Measurements from ENCODE around the gene TMEM42. TPM values are rescaled to one million over a fixed set of nuclear protein-coding genes. Genes with fewer than 3 reads are reported as not detected.

The TMEM42 gene
- total RNA-seq, 3 donors from 2014 or later (not counting 1 experiment from before 2014, with no cell fraction given), result 9.9 to 15.9 (median 11.3) TPM

DNA sequence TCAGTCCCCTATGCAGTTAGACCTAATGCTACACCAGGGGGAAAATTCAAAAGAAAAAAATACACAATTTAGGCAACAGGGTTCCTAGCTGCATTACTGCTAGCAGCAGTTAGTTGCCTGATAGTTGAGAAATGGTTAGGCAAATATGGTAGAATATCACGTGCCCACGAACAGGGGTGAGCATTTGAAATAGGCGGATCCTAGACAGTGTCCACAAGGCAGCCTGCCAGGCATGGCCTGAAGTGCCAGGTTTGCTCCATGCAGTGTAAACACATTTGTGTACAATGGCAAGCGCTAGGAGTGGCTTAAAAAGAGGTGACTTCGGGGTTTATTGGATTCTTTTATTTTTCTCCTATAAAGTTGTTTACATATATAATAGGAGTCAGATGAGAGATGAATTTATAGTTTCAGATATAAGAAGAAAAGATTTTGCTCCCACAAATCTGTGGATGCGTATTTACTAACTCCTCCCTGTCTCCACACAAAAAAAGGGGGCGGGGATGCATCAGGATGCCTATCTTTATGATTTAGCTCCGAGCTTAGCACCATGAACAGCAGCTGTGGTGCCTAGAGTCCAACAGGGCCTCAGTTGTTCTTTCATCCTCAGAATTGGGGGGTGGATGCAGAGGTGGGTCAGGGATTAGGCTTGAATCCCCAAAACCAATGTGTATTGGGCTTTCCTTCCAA is 8.8 kb downstream of the TMEM42 start:
- Mint-ChIP-seq H3K27me3 (ENCODE audit: low read depth in 2 of 2) (no peaks in the 10 kb centered on the region), H3K4me1 (peaks cover 17 to 19% of the 10 kb centered on the region in 2 donors), H3K4me3 (no peak overlapping the region), H3K27ac (no peak overlapping the region), H3K36me3 (no peaks in the 10 kb centered on the region), H3K9me3 (no peaks in the 10 kb centered on the region)
- TF ChIP-seq CTCF (IDR thresholded peaks at IDR 0.05), result no peak
- 90% methylated on average over 5 of the region's 8 CpGs for WGBS (ENCODE audit: insufficient coverage)
- Histone ChIP-seq H3K4me3 (ENCODE audit: low read length) (no peak overlapping the region), H3K27me3 (ENCODE audit: control insufficient read depth, insufficient read depth, low read length) (no peaks in the 10 kb centered on the region), H3K27ac (ENCODE audit: low read length) (no peak overlapping the region), H3K36me3 (ENCODE audit: control insufficient read depth, insufficient read depth, low read length) (no peaks in the 10 kb centered on the region), H3K4me1 (ENCODE audit: control insufficient read depth, insufficient read depth, low read length) (peaks cover 19% of the 10 kb centered on the region), H3K9me3 (ENCODE audit: control insufficient read depth, insufficient read depth, low read length) (no peaks in the 10 kb centered on the region)
- no peak for DNase-seq
- intact Hi-C loops (cut with micrococcal nuclease), result no loop called here
- no peak for ATAC-seq

DNA sequence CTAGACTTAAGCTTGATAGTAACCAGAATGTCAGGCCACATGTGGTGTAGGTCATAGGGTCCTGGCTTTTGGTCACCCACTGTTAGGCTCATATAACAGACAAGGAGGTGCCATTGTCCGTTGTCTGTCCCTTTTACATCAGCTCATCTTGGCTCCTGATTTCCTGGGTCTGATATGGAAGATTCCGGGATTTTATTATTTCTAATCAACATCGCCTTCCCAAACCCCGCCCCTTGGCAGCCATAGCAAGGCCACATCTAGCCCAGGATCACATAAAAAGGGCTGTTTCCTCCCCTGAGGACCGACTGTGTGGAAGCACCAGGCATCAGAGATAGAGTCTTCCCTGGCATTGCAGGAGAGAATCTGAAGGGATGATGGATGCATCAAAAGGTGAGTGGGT is 12.6 kb downstream of the TMEM42 start, which contains the start of gene TGM4:
TGM4 (plus strand) TSS at position 301 of the 400 bp plus-strand sequence; CDS start at position 372, 71 bp downstream.
- DNase-seq (no peak), ATAC-seq (no peak)
- Histone ChIP-seq H3K4me3 (ENCODE audit: low read length) (no peak within 1 kb of the TSS), H3K4me1 (ENCODE audit: control insufficient read depth, insufficient read depth, low read length) (no peaks in the 10 kb centered on the region), H3K27me3 (ENCODE audit: control insufficient read depth, insufficient read depth, low read length) (no peaks in the 10 kb centered on the region), H3K36me3 (ENCODE audit: control insufficient read depth, insufficient read depth, low read length) (no peaks in the 10 kb centered on the region), H3K27ac (ENCODE audit: low read length) (no peak within 1 kb of the TSS), H3K9me3 (ENCODE audit: control insufficient read depth, insufficient read depth, low read length) (no peaks in the 10 kb centered on the region)
- WGBS (ENCODE audit: insufficient coverage), result 94% methylated on average over 5 of the region's 5 CpGs
- no peak for TF ChIP-seq CTCF (IDR thresholded peaks at IDR 0.05)
- H3K36me3 Mint-ChIP-seq, result no peaks in the 10 kb centered on the region
- no peak within 1 kb of the TSS for H3K4me3 Mint-ChIP-seq
- H3K27me3 Mint-ChIP-seq (ENCODE audit: low read depth in 2 of 2), result peaks cover 0 to 2% of the 10 kb centered on the region in 2 donors
- intact Hi-C loops (cut with micrococcal nuclease), result no loop called here
- H3K4me1 Mint-ChIP-seq, result no peaks in the 10 kb centered on the region
- no peak within 1 kb of the TSS for H3K27ac Mint-ChIP-seq
- H3K9me3 Mint-ChIP-seq, result no peaks in the 10 kb centered on the region

DNA sequence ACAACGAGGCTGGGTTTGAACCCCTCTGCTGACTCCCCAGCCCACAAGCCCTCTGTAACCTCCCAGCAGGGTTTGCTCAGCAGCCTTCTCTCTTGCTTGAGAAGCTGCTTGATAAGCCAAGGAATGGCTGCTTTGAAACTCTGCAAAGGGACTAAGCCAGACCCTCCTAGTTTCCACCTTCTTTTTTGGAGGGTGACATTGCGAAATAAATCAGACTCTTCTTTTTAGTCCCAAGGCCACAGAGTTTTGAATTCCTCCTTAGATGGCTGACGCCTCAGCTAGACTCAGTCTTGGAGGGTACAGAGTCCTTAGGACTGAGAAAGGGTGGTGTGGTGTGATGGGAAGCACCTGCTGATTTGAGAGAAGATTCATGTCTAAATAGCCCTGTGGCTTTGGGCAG is 13.9 kb downstream of the TMEM42 start:
- H3K27me3 Mint-ChIP-seq (ENCODE audit: low read depth in 2 of 2), result peaks cover 0 to 2% of the 10 kb centered on the region in 2 donors
- Histone ChIP-seq H3K4me3 (ENCODE audit: low read length) (no peak overlapping the region), H3K36me3 (ENCODE audit: control insufficient read depth, insufficient read depth, low read length) (no peaks in the 10 kb centered on the region), H3K4me1 (ENCODE audit: control insufficient read depth, insufficient read depth, low read length) (no peaks in the 10 kb centered on the region), H3K27me3 (ENCODE audit: control insufficient read depth, insufficient read depth, low read length) (no peaks in the 10 kb centered on the region), H3K9me3 (ENCODE audit: control insufficient read depth, insufficient read depth, low read length) (no peaks in the 10 kb centered on the region), H3K27ac (ENCODE audit: low read length) (no peak overlapping the region)
- H3K27ac Mint-ChIP-seq, result no peak overlapping the region
- no peaks in the 10 kb centered on the region for H3K9me3 Mint-ChIP-seq
- no peaks in the 10 kb centered on the region for H3K36me3 Mint-ChIP-seq
- H3K4me3 Mint-ChIP-seq, result no peak overlapping the region
- WGBS (ENCODE audit: insufficient coverage), result 92% methylated on average over 3 of the region's 3 CpGs
- DNase-seq (no peak), ATAC-seq (no peak)
- no peaks in the 10 kb centered on the region for H3K4me1 Mint-ChIP-seq
- no peak for TF ChIP-seq CTCF (IDR thresholded peaks at IDR 0.05)
- intact Hi-C loops (cut with micrococcal nuclease), result no loop called here

DNA sequence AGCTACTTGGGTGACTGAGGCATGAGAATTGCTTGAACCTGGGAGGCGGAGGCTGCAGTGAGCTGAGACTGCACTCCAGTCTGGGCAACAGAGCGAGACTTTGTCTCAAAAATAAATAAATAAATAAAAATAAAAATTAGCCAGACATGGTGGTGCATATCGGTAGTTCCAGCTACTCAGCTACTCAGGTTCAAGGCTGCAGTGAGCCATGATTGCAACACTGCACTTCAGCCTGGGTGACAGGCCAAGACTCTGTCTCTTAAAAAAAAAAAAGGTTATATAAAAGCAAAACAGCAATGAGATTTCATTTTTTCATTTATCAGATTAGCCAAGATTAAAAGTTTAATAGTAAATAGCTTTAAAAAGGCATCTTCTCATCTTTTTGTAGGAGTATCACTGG is 15.6 kb downstream of the TMEM42 start:
- no peaks in the 10 kb centered on the region for H3K36me3 ChIP-seq (ENCODE audit: control insufficient read depth, insufficient read depth, low read length)
- intact Hi-C loops (cut with micrococcal nuclease), result no loop called here
- Mint-ChIP-seq H3K36me3 (no peaks in the 10 kb centered on the region), H3K9me3 (no peaks in the 10 kb centered on the region), H3K27me3 (ENCODE audit: low read depth in 2 of 2) (peaks cover 0 to 3% of the 10 kb centered on the region in 2 donors), H3K4me3 (no peak overlapping the region), H3K4me1 (no peaks in the 10 kb centered on the region), H3K27ac (no peak overlapping the region)
- H3K9me3 ChIP-seq (ENCODE audit: control insufficient read depth, insufficient read depth, low read length), result no peaks in the 10 kb centered on the region
- DNase-seq (no peak), ATAC-seq (no peak)
- H3K4me1 ChIP-seq (ENCODE audit: control insufficient read depth, insufficient read depth, low read length), result no peaks in the 10 kb centered on the region
- H3K4me3 ChIP-seq (ENCODE audit: low read length), result no peak overlapping the region
- TF ChIP-seq CTCF (IDR thresholded peaks at IDR 0.05), result no peak
- H3K27ac ChIP-seq (ENCODE audit: low read length), result no peak overlapping the region
- no peaks in the 10 kb centered on the region for H3K27me3 ChIP-seq (ENCODE audit: control insufficient read depth, insufficient read depth, low read length)
- 100% methylated on average over 2 of the region's 3 CpGs for WGBS (ENCODE audit: insufficient coverage)

Measured in natural killer cell (primary cell).